Activated CD4-positive, CD25-positive, alpha-beta regulatory T cell treated with anti-CD3 and anti-CD28 coated beads, Interleukin-2, amount 50 U/mL, for 72 hours (primary cell): Measurements from ENCODE around the gene VAV2.

Experiments used
- DNase-seq: peaks from one replicate; pipeline ENCODE4 v3.0.0; 2021

The VAV2 gene

DNA sequence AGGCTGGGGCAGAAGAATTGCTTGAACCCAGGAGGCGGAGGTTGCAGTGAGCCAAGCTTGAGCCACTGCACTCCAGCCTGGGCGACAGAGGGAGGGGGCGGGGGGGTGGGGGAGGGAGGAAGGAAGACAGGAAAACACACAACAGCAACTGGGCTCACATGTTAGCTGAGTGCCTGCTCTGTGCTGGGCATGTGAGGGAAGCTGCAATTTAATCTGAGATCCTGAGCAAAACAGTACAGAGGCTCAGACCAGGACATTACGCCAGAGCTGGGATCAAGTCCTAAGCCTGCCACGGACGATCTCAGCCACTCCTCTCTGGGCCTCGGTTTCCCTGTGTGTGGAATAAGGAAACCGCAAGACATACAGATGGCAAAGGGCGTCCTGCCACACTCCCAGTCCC is 119.1 kb downstream of the VAV2 start:
- no peak for DNase-seq

GRCh38 chr9:133870598-133871595 is 121.2 kb downstream of the VAV2 start:
- DNase-seq = no peak

DNA sequence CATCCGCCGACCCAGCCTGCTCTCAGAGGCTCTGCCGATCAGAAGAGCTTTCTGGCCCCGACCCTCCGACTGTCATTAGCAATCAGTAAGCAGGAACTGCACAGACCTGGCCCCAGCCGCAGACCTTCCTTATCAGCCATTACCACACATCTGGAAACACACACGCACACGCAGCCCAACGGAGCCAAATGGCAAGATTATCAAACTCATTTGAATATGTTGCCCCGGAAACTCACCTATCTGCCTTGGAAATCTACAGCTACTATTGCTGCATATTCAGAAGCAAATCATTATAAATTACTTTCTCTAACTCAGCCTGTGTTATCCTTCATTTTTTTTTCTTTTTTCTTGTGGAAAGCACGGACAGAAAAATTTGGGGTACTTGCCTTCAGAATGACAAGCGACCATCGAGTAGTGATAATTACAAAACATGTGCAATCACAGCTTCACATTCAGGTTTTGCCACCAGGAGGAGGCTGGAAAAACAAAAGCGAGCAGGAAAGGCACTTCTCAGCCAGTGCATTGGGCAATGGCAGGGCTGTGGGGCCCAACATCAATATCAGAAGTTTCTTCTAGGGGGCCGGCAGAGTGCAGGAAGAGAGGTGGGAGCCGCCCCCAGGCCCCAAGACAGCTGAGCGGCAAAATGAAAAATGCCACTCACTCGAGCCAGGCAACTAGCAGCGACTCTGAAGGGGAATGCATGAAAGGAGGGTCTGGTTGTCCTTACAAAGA is 122.3 kb downstream of the VAV2 start:
- DNase-seq = no peak

DNA sequence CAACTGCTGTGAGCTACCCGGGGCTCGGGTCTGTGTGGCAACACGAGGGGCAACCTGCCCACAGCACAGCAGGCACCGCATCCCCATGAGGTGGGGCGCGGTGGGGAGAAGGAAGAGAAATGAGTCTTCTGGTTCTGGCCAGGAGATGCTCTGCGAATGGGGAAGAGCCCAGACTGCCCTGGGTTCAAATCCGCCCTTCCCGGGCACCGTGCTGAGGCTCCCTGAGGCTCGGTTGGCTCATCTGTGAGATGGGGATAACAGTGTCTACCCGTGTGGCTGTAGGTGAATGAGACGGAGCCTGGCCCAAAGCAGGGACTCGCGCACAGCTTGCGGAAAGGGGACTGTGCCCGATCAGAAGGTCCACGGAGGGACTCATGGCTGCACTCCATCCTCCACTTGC is 123.9 kb downstream of the VAV2 start:
- DNase-seq = no peak

DNA sequence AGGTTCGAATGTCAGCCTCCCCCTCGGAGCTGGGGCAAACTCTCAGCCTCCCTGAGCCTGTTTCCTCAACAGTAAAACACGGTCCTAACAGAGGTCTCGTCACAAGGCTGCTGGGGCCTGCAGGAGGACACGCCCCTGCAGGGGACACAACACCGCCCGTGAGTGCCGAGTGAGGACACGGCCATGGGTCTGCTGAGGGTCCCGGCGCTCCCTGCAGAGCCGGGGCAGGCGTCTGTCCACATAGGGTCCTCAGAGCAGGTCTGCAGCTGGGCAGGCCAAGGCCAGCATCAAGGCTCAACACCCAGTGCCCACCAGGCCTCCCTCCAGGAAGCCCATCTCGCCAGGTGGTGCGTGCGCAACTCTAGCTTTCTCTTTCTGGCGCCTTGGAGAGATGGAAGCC is 125.2 kb downstream of the VAV2 start:
- no peak for DNase-seq

DNA sequence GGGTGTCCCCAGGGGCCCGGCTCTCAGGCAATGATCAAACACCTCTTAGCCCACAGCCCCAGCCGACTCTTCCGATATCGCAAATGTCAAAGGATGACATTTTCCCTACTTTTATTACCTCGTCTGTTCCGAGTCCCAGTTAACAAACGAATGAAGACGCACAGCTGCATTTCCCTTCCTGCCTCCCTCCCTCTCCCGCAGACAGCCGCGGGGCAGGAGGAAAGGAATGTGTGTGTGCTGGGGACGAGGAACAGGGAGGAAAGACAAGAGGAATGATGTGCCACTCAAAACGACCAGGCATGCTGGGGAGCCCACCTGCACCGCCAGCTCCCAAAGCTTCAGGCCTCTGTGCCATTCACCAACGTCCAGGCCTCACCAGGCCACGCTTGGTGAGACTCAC is 128.1 kb downstream of the VAV2 start:
- DNase-seq = no peak

- no peak for DNase-seq
These were observed 128.9 kb downstream of the VAV2 start for GRCh38 chr9:133863257-133863592.

DNA sequence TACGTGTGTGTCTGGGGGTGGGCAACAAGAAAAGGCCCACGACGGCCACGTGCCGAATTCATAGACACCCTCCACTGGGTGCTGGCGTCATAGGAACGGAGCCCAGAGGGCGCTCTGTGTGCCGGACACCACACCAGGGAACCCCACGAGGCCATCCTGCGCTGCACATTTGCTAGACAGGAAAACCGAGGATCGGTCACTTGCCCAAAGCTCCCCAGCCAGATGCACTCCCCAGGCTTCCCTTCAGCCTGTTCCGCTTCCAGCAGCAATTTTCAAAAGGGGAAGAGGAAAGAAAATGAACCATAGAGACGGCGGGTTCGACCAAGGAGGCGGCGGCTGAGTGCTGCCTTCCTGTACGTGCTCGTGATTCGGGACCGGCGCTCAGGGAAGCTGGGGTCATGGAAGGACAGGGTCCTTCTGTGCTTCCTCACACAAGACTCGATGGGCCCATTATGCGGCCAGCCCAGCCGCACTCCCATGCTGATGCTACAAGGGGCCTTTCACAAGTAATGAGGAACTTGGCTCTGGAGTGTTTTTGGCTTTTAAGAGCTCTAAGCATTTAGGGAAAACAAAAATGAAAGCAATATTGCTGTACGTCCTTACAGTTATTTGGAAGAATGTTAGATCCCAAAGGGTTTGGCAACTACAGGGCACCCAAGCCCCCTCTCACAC is 129.4 kb downstream of the VAV2 start:
- DNase-seq = no peak

- no peak for DNase-seq
These were observed 130.4 kb downstream of the VAV2 start for GRCh38 chr9:133861692-133862091.

- DNase-seq = no peak
These were observed 131.0 kb downstream of the VAV2 start for GRCh38 chr9:133861086-133861485.

DNA sequence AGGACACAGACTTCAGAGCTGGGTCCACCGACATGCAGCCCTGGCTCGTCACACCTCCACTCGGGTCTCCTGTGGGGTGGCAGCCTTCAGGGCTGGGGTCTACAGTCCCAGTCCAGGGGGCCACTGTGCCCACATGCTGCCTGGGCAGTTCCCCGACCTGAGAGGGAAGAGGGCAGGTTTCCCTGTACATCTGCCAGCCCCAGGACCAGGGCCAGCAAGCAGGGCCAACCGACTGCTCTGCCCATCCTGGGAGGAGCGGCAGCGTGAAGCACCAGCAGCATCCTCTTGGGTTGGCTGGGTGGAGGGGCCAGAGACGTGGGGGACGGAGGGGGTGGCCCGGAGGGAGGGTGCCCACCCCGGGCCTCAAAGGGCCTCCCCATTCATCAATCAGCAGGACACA is 133.4 kb downstream of the VAV2 start:
- DNase-seq = no peak

DNA sequence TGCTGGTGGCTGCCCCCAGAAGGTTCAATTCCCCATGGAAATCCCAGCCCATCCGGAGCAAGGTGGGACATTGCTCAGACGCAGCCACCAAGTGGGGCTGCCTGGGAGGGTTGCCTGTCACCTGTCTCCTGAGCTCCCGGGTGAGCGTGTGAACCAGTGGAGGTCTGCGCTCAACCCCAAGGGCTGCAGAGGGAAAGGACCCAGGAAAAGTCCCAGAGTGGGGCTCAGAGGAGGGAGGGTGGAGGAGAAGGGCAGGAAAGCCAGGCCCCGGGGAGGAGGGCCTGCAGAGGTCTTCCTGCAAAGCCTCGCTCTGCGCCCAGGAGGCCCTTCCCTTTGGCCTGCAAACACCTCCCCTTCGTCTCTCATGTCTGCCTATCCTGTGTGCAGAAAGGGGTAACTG is 134.5 kb downstream of the VAV2 start:
- no peak for DNase-seq

DNA sequence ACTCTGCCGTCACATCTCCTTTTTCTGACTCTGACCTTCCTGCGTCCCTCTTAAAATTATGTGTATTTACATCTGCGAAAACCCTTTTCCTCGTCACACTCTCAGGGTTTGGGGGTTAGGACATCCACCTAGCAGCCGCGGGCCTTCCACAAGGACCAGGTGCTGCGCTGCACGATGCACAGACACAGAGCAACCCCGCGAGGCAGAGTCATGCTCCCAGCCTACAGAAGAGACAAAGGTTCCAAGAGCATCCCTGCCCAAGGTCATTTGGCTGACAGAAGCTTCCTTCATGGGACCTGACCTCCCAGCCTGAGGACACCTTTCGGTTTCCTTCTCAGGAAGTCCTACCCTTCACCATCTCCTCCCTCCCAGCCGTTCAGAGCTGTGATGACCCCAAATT is 135.3 kb downstream of the VAV2 start:
- no peak for DNase-seq

DNA sequence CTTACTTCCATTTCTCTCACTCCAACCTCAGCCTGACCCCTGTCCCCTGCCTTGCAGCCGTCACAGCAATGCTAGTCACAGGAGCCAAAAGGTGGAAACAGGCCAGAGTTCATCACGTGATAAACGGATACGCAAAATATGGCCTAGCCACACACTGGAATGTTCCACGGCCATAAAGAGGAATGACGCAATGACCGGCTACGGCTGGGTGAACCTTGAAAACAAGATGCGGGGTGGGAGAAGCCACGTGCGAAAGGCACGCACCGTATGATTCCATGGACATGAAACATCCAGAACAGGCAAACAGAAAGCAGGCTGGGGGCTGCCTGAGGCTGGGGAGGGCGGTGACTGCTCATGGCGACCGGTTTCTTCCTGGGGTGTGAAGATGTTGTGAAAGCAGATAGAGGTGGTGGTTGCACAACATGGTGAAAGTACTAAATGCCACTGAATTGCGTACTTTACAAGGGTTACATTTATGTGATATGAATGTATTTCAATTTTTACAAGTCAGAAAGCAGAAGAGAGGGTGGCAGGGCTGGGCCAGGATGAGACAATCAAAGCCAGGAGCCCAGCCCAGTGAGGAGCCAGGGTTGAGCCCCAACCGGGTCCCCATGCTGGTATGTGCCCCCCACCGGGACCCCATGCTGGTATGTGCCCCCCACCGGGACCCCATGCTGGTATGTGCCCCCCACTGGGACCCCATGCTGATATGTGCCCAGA is 136.2 kb downstream of the VAV2 start:
- DNase-seq = no peak

DNA sequence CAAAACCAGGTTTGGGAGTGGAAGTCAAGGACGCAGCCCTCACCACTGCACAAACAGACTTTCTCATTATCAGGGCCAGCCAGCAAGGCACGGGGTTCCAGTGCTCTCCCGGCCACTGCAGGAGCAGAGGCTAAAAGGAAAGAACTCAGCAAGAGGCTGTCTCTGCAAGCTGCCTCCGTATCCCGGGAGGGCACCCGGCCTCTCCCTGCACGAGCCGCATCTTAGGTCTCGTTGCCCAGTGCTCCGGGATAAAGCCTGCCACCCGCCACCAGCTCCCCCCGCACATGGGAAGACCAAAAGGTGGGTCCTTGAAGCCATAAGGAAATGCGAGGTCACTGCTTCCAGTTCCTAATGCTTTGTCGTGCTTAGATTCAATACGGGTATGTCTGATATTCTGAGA is 136.8 kb downstream of the VAV2 start:
- DNase-seq = no peak

- DNase-seq = no peak
These were observed 137.4 kb downstream of the VAV2 start for GRCh38 chr9:133854765-133855164.

- DNase-seq = no peak
These were observed 138.1 kb downstream of the VAV2 start for GRCh38 chr9:133854048-133854447.

GRCh38 chr9:133853331-133853730 is 138.8 kb downstream of the VAV2 start:
- DNase-seq = no peak

- no peak for DNase-seq
These were observed 139.7 kb downstream of the VAV2 start for GRCh38 chr9:133852431-133852830.

GRCh38 chr9:133851693-133852092 is 140.4 kb downstream of the VAV2 start:
- no peak for DNase-seq

GRCh38 chr9:133850937-133851336 is 141.2 kb downstream of the VAV2 start:
- no peak for DNase-seq

GRCh38 chr9:133850161-133850560 is 142.0 kb downstream of the VAV2 start:
- no peak for DNase-seq

GRCh38 chr9:133849110-133849670 is 142.9 kb downstream of the VAV2 start:
- DNase-seq = no peak
